ENCODE results near the gene DRD4. TPM values are rescaled to one million over a fixed set of nuclear protein-coding genes. Genes with fewer than 3 reads are reported as not detected.

The DRD4 gene
- total and polyA plus RNA-seq, 10 of the 15 experiments (the other 5 are each of a cell fraction or from before 2014, with no cell fraction given), result not detected

DNA sequence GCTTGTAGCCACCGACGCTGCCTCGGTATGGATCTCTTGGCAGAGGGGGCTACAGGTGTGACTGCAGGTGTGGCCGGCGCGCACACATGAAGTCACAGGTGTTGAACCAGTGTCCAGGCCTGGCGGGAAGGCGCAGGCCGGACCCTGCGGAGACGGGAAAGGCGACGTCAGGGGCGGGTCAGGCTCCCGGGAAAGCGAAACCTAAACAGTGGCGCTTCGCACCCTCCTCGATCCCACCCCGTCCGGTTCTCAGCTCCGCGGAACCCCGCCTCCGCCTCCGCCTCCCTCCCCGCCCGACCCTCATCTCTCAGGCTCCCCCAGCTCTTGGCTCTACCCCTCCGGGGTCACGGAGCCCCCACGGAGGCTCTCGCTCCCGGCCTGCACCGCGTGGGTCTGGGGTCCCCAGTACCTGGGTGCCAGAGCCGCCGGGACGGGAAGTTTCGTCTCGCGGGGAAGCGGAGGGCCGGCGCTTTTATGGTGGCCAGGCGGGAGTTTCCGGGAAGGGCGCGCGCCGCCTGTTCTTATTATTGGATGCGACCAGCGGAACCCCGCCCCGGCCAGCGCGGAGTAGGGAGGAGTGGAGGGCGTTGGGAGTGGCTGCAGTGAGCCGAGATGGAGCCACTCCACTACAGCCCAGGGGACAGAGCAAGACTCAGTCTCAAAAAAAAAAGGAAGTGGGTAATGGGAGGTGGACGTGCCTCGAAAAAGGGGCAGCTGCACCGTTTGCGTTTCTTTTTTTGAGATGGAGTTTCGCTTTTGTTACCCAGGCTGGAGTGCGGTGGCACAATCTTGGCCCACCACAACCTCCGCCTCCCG is 21.4 kb upstream of the DRD4 start, which contains the start of gene IRF7 (continued):
- TF ChIP-seq, protein P1, sequence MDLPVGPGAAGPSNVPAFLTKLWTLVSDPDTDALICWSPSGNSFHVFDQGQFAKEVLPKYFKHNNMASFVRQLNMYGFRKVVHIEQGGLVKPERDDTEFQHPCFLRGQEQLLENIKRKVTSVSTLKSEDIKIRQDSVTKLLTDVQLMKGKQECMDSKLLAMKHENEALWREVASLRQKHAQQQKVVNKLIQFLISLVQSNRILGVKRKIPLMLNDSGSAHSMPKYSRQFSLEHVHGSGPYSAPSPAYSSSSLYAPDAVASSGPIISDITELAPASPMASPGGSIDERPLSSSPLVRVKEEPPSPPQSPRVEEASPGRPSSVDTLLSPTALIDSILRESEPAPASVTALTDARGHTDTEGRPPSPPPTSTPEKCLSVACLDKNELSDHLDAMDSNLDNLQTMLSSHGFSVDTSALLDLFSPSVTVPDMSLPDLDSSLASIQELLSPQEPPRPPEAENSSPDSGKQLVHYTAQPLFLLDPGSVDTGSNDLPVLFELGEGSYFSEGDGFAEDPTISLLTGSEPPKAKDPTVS (IDR thresholded peaks at IDR 0.05; ENCODE audit: low read depth, low read length), result no peak
- TF ChIP-seq JUNB (IDR thresholded peaks at IDR 0.05) (no peak), EED (IDR thresholded peaks at IDR 0.05; ENCODE audit: low read depth) (peak; percentile 7; the same call in 1 of the 2 replicates), BACH1 (IDR thresholded peaks at IDR 0.05; ENCODE audit: borderline replicate concordance) (peak; percentile 67; the same call in 1 of the 2 replicates), CREM (IDR thresholded peaks at IDR 0.05; ENCODE audit: low read depth) (peak; percentile 47; the same call in 1 of the 2 replicates), GATAD2B (conservative IDR thresholded peaks at IDR 0.05; ENCODE audit: low read depth) (peak; percentile 35; the same call in 1 of the 2 replicates), EZH2 (IDR thresholded peaks at IDR 0.05; ENCODE audit: borderline replicate concordance, control insufficient read depth, low read depth, low read length) (no peak), ESRRA (IDR thresholded peaks at IDR 0.05; ENCODE audit: low read length) (no peak), GABPA (IDR thresholded peaks at IDR 0.05; ENCODE audit: low read depth) (peak; percentile 79)
- TF ChIP-seq, protein P2, sequence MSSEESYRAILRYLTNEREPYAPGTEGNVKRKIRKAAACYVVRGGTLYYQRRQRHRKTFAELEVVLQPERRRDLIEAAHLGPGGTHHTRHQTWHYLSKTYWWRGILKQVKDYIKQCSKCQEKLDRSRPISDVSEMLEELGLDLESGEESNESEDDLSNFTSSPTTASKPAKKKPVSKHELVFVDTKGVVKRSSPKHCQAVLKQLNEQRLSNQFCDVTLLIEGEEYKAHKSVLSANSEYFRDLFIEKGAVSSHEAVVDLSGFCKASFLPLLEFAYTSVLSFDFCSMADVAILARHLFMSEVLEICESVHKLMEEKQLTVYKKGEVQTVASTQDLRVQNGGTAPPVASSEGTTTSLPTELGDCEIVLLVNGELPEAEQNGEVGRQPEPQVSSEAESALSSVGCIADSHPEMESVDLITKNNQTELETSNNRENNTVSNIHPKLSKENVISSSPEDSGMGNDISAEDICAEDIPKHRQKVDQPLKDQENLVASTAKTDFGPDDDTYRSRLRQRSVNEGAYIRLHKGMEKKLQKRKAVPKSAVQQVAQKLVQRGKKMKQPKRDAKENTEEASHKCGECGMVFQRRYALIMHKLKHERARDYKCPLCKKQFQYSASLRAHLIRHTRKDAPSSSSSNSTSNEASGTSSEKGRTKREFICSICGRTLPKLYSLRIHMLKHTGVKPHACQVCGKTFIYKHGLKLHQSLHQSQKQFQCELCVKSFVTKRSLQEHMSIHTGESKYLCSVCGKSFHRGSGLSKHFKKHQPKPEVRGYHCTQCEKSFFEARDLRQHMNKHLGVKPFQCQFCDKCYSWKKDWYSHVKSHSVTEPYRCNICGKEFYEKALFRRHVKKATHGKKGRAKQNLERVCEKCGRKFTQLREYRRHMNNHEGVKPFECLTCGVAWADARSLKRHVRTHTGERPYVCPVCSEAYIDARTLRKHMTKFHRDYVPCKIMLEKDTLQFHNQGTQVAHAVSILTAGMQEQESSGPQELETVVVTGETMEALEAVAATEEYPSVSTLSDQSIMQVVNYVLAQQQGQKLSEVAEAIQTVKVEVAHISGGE (CRISPR knock-in tag; IDR thresholded peaks at IDR 0.05), result peak; percentile 12; the same call in 1 of the 2 replicates
- TF ChIP-seq, protein P3, sequence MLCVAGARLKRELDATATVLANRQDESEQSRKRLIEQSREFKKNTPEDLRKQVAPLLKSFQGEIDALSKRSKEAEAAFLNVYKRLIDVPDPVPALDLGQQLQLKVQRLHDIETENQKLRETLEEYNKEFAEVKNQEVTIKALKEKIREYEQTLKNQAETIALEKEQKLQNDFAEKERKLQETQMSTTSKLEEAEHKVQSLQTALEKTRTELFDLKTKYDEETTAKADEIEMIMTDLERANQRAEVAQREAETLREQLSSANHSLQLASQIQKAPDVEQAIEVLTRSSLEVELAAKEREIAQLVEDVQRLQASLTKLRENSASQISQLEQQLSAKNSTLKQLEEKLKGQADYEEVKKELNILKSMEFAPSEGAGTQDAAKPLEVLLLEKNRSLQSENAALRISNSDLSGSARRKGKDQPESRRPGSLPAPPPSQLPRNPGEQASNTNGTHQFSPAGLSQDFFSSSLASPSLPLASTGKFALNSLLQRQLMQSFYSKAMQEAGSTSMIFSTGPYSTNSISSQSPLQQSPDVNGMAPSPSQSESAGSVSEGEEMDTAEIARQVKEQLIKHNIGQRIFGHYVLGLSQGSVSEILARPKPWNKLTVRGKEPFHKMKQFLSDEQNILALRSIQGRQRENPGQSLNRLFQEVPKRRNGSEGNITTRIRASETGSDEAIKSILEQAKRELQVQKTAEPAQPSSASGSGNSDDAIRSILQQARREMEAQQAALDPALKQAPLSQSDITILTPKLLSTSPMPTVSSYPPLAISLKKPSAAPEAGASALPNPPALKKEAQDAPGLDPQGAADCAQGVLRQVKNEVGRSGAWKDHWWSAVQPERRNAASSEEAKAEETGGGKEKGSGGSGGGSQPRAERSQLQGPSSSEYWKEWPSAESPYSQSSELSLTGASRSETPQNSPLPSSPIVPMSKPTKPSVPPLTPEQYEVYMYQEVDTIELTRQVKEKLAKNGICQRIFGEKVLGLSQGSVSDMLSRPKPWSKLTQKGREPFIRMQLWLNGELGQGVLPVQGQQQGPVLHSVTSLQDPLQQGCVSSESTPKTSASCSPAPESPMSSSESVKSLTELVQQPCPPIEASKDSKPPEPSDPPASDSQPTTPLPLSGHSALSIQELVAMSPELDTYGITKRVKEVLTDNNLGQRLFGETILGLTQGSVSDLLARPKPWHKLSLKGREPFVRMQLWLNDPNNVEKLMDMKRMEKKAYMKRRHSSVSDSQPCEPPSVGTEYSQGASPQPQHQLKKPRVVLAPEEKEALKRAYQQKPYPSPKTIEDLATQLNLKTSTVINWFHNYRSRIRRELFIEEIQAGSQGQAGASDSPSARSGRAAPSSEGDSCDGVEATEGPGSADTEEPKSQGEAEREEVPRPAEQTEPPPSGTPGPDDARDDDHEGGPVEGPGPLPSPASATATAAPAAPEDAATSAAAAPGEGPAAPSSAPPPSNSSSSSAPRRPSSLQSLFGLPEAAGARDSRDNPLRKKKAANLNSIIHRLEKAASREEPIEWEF (IDR thresholded peaks at IDR 0.05; ENCODE audit: insufficient replicate concordance, low read depth, low read length), result no peak
